HTERT RPE-1 (cell line): ENCODE measurements around the gene GALNT5.
"Not testable (repeated sequence)": the region's sequence is repeated elsewhere in the genome, so short reads cannot be mapped to it uniquely, and the experiment has no call there.

Experiments
- in situ Hi-C: fragments of 300-500 bp; cut with MboI; formaldehyde crosslinking; loops from 4 replicates; pipeline ENCODE4 v1.14.3; 2020; ENCODE audit warnings: low sequenced_read_pairs

GALNT5 gene

DNA sequence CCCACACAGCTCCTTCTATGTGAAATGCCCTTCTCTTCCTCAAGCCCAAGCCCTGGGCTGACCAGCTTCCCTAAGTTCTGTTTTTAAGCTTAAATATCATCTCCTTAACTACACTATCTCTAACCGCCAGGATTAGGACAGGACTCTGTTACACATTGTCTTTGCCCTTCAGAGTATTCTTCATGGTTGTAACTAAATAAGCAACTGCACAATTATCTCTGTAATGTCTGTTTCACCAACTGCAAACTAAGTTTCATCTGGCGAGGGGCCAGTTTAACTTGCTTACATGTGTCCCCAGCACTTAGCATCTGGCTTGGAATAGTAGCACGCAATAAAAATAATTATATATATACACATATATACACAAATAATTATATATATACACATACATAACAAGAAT, 69.2 kb downstream of the GALNT5 start:
- in situ Hi-C loops: no loop called here

DNA sequence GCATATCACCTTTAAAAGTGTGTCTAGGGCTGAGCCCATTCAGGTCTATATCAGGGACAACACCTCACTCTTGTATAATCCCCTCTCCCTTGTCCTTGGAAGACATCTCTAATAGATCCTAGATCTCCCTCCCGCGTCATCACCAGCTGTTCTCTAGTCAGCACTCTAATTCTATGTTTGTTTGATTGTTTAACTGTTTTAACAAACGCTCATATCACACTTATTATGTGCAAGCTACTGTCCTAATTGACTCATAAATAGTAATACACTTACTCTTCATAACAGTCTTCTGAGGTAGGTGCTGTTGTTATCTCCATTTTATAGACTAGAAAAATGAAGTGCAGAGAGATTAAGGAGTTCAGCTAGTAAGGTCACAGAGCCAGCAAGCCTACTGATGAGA, 69.7 kb downstream of the GALNT5 start:
- in situ Hi-C loops: no loop called here

DNA sequence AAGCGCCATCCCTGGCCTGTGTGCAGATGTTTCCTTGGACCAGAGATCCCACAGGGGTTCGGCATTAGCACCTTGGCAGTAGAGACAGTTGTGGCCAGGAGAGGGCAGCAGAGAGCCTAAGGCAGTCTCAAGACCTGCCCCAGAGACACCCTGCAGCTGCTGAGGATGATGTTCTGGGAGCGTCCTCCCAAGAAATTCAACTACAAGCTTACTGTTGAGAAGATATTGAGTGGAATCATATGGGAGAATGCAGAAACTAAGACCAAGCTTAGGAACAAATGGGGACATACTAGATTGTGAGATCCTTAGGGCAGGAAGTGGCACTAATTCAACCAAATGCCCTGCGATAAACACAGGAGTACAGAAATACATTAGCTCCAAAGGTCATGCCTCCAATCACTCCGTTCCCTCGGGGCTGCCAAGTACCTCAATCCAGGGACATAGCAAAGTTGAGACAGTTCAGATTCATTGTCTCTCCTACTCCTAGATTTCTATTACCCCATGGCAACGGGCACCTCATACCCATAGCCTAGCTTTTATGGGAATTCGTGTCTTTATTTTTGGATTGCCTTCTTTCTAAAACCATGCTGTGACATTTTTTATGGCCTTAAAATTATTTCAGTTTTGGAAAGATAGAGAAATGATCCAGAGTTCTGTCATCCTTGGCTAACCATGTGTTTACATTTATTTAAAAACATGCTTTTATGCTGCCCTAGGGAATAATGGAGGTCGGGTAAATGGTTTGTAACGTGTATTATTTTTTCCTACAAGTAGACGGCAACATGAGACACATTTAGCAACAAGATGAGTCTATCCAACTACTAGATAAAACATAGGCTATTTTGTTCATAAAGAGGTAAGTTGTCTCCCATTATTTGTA, 70.4 kb downstream of the GALNT5 start:
- in situ Hi-C loops: no loop called here

DNA sequence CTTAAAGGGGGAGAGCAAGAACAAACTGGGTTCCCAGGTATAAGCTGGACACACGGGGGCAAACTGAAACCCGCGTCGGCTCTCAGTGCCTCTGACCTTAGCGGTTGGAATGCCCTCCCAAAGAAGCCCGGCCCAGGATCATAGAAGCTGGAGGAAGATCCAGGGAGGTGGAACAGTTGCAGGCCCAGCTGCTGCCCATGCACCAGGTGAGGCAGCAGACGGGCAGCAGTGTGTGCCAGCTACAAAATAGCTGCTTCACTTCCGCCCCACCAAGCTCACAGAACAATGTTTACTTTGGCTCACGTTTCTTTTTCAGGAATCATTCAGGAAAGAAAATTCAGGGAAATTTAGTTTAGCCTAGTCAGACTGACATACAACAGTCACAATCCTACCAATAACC, 72.0 kb downstream of the GALNT5 start:
- in situ Hi-C loops: no loop called here

DNA sequence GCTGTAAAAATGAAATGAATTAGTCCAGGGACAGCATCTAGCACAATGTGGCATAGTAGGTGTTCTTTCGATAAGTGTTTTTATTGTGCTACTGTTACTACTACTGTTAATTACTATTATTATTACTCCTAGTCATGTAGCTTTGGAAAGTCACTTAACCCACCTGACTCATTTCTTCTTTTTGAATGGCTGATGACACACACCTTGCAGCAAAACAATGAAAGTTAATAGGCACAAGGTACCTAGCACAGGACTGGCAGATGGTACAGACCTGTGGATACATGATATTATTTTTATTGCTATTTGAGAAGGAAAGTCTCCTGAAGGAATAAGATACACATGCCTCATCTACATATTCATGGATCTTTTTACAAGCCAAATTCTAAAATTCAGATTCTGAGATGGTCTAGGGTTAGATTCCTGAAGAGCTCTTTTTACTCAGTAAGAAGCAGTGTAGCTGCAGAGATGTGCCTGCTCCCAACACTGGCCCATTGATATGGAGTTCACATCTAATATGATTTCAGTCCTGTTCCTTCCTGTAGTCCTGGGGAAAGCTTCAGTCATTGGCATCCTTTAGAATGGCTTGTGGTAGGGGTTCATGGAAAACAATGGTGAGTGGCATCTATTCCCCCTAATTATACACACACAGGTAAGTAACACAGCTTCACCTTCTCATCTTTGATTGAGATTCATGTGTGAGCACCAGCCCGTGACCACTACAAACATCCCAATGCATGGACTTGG, 76.0 kb downstream of the GALNT5 start:
- in situ Hi-C loops: no loop called here

GRCh38 chr2:157334335-157334734, 76.8 kb downstream of the GALNT5 start:
- in situ Hi-C loops: no loop called here

DNA sequence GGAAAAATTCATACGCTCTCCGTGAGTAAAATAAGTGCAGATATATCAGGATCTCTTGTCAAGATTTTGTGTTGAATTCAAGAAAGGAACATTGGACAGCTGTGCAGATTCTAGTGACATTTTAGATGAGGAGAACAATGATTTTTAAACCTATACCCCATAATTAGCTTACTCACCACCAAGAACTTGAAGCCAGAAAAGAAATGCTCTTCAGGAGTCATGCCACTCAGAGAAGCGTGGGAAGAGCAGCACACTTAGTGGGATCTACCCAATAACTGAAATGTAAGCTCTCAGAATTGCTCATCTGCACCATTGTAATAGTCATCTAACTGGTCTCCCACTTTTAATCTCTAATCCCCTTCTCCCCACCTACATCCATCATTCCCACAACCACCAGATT, 77.3 kb downstream of the GALNT5 start:
- in situ Hi-C loops: no loop called here

- in situ Hi-C loops: no loop called here
Observed at GRCh38 chr2:157336137-157337010, 78.9 kb downstream of the GALNT5 start.

- in situ Hi-C loops: no loop called here
Observed at GRCh38 chr2:157337978-157338377, 80.5 kb downstream of the GALNT5 start.

DNA sequence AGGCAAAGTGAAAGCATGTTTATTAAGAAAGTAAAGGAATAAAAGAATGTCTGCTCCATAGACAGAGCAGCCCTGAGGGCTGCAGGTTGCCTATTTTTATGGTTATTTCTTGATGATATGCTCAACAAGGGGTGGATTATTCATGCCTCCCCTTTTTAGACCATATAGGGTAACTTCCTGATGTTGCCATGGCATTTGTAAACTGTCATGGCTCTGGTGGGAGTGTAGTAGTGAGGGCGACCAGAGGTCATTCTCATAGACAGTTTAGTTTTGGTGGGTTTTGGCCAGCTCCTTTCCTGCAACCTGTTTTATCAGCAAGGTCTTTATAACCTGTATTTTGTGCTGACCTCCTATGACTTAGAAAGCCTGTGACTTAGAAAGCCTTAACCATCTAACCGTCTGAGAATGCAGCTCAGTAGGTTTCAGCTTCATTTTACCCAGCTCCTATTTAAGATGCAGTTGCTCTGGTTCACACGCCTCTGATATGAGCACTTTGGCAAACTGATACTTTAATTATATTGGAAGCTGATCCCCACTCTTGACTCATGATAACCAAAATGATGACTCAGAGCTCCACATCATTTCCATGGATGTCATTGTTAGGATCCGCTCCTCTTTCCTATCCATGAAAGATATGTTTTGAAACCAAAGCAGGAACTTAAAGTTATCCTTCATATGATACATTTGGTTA, 82.6 kb downstream of the GALNT5 start:
- in situ Hi-C loops: no loop called here

DNA sequence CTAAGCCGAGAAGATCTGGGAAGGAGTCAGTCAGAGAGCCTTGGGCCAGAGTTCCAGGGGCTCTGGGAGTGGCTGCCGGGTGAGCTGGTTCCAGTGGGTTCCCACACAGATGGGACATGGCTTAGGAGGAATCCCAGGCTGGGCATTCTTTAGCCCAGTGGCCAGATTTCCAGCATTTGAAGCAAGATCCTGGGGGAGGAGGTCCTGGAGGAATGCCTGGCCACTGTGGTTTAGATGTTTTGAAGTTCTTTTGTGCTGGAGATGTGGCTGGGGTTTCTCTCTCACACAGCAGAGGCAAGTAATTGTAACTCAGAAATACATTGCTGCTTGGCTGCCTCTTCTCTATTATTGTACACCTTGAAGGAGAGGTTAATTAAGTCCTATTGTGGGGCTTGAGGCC, 83.9 kb downstream of the GALNT5 start:
- in situ Hi-C loops: not testable (repeated sequence)

DNA sequence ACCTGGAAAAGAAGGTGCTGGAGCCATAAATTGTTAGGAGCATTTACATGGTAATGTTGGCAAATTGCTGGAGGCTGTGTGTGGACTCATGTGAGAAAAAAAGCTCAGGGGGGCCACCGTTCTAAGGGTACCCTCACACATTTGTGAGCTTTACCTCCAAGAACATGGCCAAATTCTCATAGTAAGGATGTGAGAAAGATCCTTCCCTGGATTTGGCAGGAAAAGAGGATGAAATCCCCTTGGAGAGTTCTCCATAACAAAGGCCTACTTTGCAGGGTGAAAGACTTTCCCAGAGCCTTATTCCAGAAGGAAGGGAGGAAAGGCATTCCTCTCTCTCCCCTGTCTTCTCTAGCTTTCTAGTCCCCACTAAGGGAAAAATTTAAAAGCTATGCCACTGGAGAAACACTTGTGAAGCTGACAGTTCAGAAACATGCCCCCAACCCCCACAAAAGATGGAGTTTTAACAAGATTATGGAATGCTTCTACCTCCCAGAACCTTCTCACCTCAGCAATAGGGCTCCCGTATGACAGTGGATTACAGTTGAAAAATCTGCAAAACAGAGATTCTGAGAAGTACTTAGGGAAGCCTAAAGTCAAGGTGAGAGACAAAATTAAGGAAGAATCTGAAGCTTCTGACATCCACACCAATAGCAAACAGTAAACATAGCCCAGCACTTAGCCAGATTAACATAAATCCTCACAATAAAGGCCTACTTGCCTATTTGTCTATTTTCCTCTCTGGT, 88.3 kb downstream of the GALNT5 start:
- in situ Hi-C loops: no loop called here

DNA sequence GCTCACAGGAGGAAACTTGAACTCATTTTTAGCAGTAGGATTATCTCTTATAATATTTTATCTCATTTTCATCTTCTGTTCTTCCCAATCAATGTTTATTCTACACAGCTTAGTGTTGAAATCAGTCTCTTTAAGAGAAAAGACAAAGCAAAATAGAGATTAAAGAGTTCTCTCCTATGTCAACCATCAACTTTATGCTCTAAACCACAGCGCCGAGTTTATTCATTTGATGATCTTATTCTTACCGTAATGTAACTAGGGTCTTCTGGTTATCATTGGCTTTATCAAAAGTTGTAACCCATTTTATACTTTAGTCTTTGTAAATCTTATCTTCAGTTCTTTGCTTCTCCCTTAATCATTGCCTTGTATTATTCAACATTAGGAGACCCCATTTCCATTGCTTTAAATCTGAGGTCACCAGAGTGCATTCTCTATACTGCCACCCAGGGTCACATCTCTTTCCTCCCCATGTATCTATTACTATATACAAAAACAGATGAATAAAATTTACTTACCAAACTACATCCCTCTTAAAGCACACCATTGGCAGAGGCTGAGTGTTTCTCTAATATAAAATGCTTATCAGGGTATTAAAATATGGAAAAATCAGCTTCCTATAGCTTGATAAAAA, 90.9 kb downstream of the GALNT5 start:
- in situ Hi-C loops: no loop called here

GRCh38 chr2:157349949-157350515, 92.5 kb downstream of the GALNT5 start:
- in situ Hi-C loops: no loop called here

DNA sequence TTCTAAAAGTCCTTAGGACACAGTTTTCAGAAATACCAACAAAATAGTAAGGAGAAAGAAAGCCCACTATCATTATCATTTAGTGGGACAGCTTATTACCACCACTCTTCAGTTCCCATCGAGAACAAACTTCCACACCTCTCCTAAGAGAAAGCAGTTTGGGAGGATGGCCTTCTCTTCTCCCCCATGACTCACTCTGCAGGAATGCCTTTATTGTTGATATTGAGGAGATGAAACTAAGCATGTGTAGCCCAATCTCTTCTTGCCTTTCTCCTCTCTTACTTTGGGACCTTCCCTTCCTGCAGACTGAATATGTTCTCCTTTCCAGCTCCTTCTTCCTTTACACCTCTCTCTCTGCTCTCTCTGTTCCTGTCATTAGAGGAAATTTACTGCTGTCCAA, 98.1 kb downstream of the GALNT5 start:
- in situ Hi-C loops: no loop called here

DNA sequence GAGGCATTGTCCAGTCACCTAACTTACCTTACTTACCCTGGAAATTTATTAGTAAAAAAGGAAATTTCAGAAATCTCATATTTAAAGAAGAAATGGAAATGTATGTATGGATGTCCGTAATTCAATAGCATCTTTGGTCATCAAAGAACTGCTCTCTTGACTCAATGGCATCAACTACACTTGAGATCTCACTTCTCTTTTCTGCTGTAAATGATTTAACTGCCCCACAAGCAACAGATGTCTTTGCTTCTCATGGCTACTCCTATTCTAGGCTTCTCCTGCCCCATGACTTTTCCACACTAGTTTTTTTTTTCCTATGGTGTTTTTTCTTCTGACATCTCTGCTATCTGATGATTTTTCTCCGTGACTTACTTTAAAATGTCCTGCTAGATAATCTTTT, 102.1 kb downstream of the GALNT5 start:
- in situ Hi-C loops: no loop called here

DNA sequence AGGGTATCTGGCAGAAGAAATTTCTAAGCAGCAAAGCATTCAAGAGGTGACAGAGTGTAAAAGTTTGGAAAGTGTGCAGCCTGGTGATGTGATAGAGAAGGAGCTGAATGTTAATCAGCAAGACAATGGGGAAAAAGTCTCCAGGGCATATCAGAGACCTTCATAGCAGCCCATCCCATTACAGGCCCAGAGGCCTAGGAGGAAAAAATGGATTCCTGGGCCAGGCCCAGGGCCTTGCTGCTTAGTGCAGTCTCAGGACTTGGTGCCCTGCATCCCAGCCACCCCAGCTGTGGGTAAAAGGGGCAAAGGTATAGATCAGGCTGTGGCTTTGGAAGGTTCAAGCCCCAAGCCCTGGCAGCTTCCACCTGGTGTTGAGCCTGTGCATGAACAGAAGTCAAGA, 104.0 kb downstream of the GALNT5 start:
- in situ Hi-C loops: no loop called here

GRCh38 chr2:157362627-157363026, 105.1 kb downstream of the GALNT5 start:
- in situ Hi-C loops: no loop called here

- in situ Hi-C loops: no loop called here
Observed at GRCh38 chr2:157363612-157364101, 106.2 kb downstream of the GALNT5 start.
